Lower leg skin (tissue), 4 donors: ENCODE data around the gene CACNA1D. TPM values are rescaled to one million over a fixed set of nuclear protein-coding genes. Genes with fewer than 3 reads are reported as not detected.

Source experiments
- DNase-seq, 2 donors: peaks; one replicate each; pipeline ENCODE4 v3.0.0-alpha.2; 2019; ENCODE audit warnings: low spot score in 2 of 2
- H3K4me3 ChIP-seq: fragments of 200-600 bp; sonication (generic); 2 replicates; pipeline ENCODE4 v1.5.1; 2017; ENCODE audit warnings: mild to moderate bottlenecking, low read depth; ENCODE audit not compliant: poor library complexity, severe bottlenecking
- CTCF ChIP-seq, 3 donors: fragments of 450-650 bp; IDR thresholded peaks; one replicate each; pipeline ENCODE4 v1.5.1; 2016; ENCODE audit warnings: antibody characterized with exemption in 3 of 3, mild to moderate bottlenecking in 3 of 3, moderate library complexity in 2 of 3
- POLR2A ChIP-seq, 2 donors: fragments of 450-650 bp; IDR thresholded peaks; one replicate each; pipeline ENCODE4 v1.6.1; 2016 to 2017; ENCODE audit warnings: antibody characterized with exemption in 2 of 2, mild to moderate bottlenecking in 1 of 2, moderate library complexity in 1 of 2
- WGBS, 2 donors: methylation state at CpG; one replicate each; pipeline ENCODE4 v1.1.5; 2018; 5-methylcytosine and 5-hydroxymethylcytosine counted together
- intact Hi-C: fragments of 100-400 bp; cut with DNase I; formaldehyde crosslinking; loops from one replicate; pipeline ENCODE4 v1.15.0; 2023; ENCODE audit warnings: low total_unique reads
- total RNA-seq, 4 donors: library from RNA; depleted of rRNA; stranded (reverse); fragments of >200 nt; gene quantifications; one replicate each; pipeline ENCODE4 v1.1.0, GENCODE V29; 2016

Gene CACNA1D
- total RNA-seq, 4 donors from 2014 or later = 2.4 to 12.5 (median 5.6) TPM

GRCh38 chr3:53506110-53506762 is 11.8 kb downstream of the CACNA1D start:
- intact Hi-C loops = no loop called here

GRCh38 chr3:53506763-53507145 is 12.3 kb downstream of the CACNA1D start:
- no peak for DNase-seq
- intact Hi-C loops = no loop called here
- H3K4me3 ChIP-seq = no peak overlapping the region
- no peak for TF ChIP-seq POLR2A (IDR thresholded peaks at IDR 0.05)
- TF ChIP-seq CTCF (IDR thresholded peaks at IDR 0.05) = no peak

More at GRCh38 chr3:53506110-53506762, 11.8 kb downstream of the CACNA1D start:
- WGBS, 2 donors = 79 to 86% methylated on average over 4 of the region's 4 CpGs
- no peak overlapping the region for H3K4me3 ChIP-seq
- TF ChIP-seq POLR2A (IDR thresholded peaks at IDR 0.05) = no peak
- TF ChIP-seq CTCF (IDR thresholded peaks at IDR 0.05) = no peak
- DNase-seq = no peak

- no peak for DNase-seq
- intact Hi-C loops = no loop called here
- 70% methylated on average over 9 of the region's 9 CpGs for WGBS, 2 donors
- TF ChIP-seq POLR2A (IDR thresholded peaks at IDR 0.05) (no peak), CTCF (IDR thresholded peaks at IDR 0.05) (no peak)
- H3K4me3 ChIP-seq = no peak overlapping the region
These were observed 15.1 kb downstream of the CACNA1D start for GRCh38 chr3:53509494-53509893.

GRCh38 chr3:53510508-53510907 is 16.1 kb downstream of the CACNA1D start:
- H3K4me3 ChIP-seq = no peak overlapping the region
- no peak for DNase-seq
- intact Hi-C loops = no loop called here
- no peak for TF ChIP-seq POLR2A (IDR thresholded peaks at IDR 0.05)
- TF ChIP-seq CTCF (IDR thresholded peaks at IDR 0.05) = no peak
- 53 to 56% methylated on average over 3 of the region's 3 CpGs for WGBS, 2 donors

- no peak overlapping the region for H3K4me3 ChIP-seq
- intact Hi-C loops = no loop called here
- DNase-seq = no peak
- WGBS, 2 donors = 84 to 85% methylated on average over 13 of the region's 13 CpGs
- no peak for TF ChIP-seq POLR2A (IDR thresholded peaks at IDR 0.05)
- no peak for TF ChIP-seq CTCF (IDR thresholded peaks at IDR 0.05)
These were observed 16.8 kb downstream of the CACNA1D start for GRCh38 chr3:53511246-53511645.
